ENCODE data around the gene FAAP100. TPM values are rescaled to one million over a fixed set of nuclear protein-coding genes. Genes with fewer than 3 reads are reported as not detected.

The FAAP100 gene
- total and polyA plus RNA-seq, 3 donors from 2014 or later, result 17.6 to 45.8 (median 42.6) TPM

GRCh38 chr17:81494626-81495377, 57.4 kb downstream of the FAAP100 start:
- no peaks in the 10 kb centered on the region for H3K36me3 ChIP-seq (ENCODE audit: low read depth, missing control alignments)
- H3K4me1 ChIP-seq, result no peaks in the 10 kb centered on the region
- 41 to 43% methylated on average over 8 of the region's 8 CpGs for WGBS, 2 donors
- no peak for DNase-seq
- H3K27ac ChIP-seq, result no peak overlapping the region
- H3K4me3 ChIP-seq, result no peak overlapping the region
- H3K9me3 ChIP-seq, result no peaks in the 10 kb centered on the region
- no peak for TF ChIP-seq CTCF (IDR thresholded peaks at IDR 0.05)
- no peak for TF ChIP-seq POLR2A (IDR thresholded peaks at IDR 0.05)
- intact Hi-C loops (cut with DNase I; ENCODE audit: low total_unique reads), result no loop called here
- H3K27me3 ChIP-seq, result no peaks in the 10 kb centered on the region

- Histone ChIP-seq H3K4me3 (no peak overlapping the region), H3K27me3 (no peaks in the 10 kb centered on the region), H3K4me1 (peaks cover 6% of the 10 kb centered on the region), H3K27ac (no peak overlapping the region), H3K9me3 (no peaks in the 10 kb centered on the region), H3K36me3 (ENCODE audit: low read depth, missing control alignments) (no peaks in the 10 kb centered on the region)
- intact Hi-C loops (cut with DNase I; ENCODE audit: low total_unique reads), result no loop called here
- peak; percentile 74 for DNase-seq
- no peak for TF ChIP-seq CTCF (IDR thresholded peaks at IDR 0.05)
- TF ChIP-seq POLR2A (IDR thresholded peaks at IDR 0.05), result no peak
- 69 to 72% methylated on average over 10 to 16 of the region's 16 CpGs for WGBS, 2 donors
Measured at GRCh38 chr17:81493198-81494038, 58.7 kb downstream of the FAAP100 start.

- no peak overlapping the region for H3K27ac ChIP-seq
- intact Hi-C loops (cut with DNase I; ENCODE audit: low total_unique reads), result no loop called here
- no peak overlapping the region for H3K4me3 ChIP-seq
- H3K36me3 ChIP-seq (ENCODE audit: low read depth, missing control alignments), result no peaks in the 10 kb centered on the region
- no peaks in the 10 kb centered on the region for H3K27me3 ChIP-seq
- WGBS, 2 donors, result 89 to 92% methylated on average over 7 to 9 of the region's 9 CpGs
- peaks cover 7% of the 10 kb centered on the region for H3K4me1 ChIP-seq
- DNase-seq, result no peak
- no peaks in the 10 kb centered on the region for H3K9me3 ChIP-seq
- TF ChIP-seq CTCF (IDR thresholded peaks at IDR 0.05) (no peak), POLR2A (IDR thresholded peaks at IDR 0.05) (no peak)
Measured at GRCh38 chr17:81492706-81493105, 59.4 kb downstream of the FAAP100 start.

GRCh38 chr17:81492202-81492601, 60.0 kb downstream of the FAAP100 start:
- Histone ChIP-seq H3K36me3 (ENCODE audit: low read depth, missing control alignments) (no peaks in the 10 kb centered on the region), H3K4me3 (no peak overlapping the region), H3K27me3 (no peaks in the 10 kb centered on the region), H3K9me3 (no peaks in the 10 kb centered on the region), H3K27ac (no peak overlapping the region), H3K4me1 (peaks cover 7% of the 10 kb centered on the region)
- intact Hi-C loops (cut with DNase I; ENCODE audit: low total_unique reads), result no loop called here
- no peak for TF ChIP-seq CTCF (IDR thresholded peaks at IDR 0.05)
- no peak for TF ChIP-seq POLR2A (IDR thresholded peaks at IDR 0.05)
- DNase-seq, result no peak
- WGBS, 2 donors, result 69 to 70% methylated on average over 18 of the region's 18 CpGs
